Stimulated activated naive CD8-positive, alpha-beta T cell treated with anti-CD3 and anti-CD28 coated beads, Interleukin-15, amount 100 ng/mL, for 72 hours (primary cell): Measurements from ENCODE around the gene ACCSL.

ENCODE experiments used
- ATAC-seq: fragments of 150-1000 bp; cut with Tn5 transposase; 2 replicates; pipeline ENCODE4 v1.10.0; 2021; ENCODE audit warnings: mild to moderate bottlenecking, moderate library complexity
- DNase-seq, 2 donors: peaks; one replicate each; pipeline ENCODE4 v3.0.0; 2021 to 2022
- H3K27ac Mint-ChIP-seq, 2 donors: one replicate each; pipeline ENCODE4 v1.8.0; 2022; ENCODE audit warnings: mild to moderate bottlenecking in 2 of 2, mixed read lengths in 2 of 2, moderate library complexity in 2 of 2
- H3K27me3 Mint-ChIP-seq: one replicate; pipeline ENCODE4 v1.8.0; 2022; ENCODE audit warnings: mixed read lengths
- H3K4me1 Mint-ChIP-seq: one replicate; pipeline ENCODE4 v1.8.0; 2022; ENCODE audit warnings: mild to moderate bottlenecking, mixed read lengths
- H3K4me3 Mint-ChIP-seq, 2 donors: one replicate each; pipeline ENCODE4 v1.8.0; 2022; ENCODE audit warnings: mild to moderate bottlenecking in 2 of 2, mixed read lengths in 2 of 2, moderate library complexity in 1 of 2
- H3K9me3 Mint-ChIP-seq, 2 donors: one replicate each; pipeline ENCODE4 v1.8.0; 2022; ENCODE audit warnings: mixed read lengths in 2 of 2

Gene ACCSL

DNA sequence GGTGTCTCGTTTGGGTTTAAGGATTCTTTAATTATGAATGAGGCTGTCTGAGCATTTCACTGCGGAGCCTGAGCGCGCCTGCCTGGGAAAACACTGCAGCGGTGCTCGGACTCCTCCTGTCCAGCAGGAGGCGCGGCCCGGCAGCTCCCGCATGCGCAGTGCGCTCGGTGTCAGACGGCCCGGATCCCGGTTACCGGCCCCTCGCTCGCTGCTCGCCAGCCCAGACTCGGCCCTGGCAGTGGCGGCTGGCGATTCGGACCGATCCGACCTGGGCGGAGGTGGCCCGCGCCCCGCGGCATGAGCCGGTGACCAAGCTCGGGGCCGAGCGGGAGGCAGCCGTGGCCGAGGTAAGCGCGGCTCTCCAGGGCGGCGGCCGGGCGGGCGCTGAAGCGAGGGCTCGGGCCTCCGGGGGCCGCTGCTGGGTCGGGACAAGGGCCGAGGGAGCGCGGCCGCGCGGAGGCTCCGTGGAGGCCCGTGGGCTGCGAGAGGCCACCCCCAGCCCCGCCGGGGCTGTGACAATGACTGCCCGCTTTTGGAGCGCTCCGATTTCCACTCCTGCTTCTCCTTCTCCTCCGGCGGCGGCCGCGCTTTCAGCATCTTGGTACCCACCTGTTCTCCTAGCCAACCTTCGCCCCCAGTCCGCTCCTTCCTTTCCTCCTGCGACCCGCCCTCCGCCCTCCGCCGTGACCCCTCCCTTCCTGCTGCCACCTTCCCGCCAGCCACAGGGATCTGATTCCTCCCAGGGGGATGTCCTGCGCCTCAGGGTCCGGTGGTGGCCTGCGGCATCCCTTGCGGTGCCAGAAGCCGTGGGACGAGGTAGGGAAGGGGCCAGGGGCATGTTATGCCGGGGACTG lies 48.0 kb downstream of the ACCSL start, which contains the start of gene EXT2:
Gene EXT2, plus strand, starts transcription at position 173 of the 854 bp plus-strand sequence. CDS start 12,035 bp downstream, outside the sequence.
- no peaks in the 10 kb centered on the region for H3K27me3 Mint-ChIP-seq
- peaks cover 42% of the 10 kb centered on the region for H3K4me1 Mint-ChIP-seq
- peak; percentile 92 for ATAC-seq
- H3K4me3 Mint-ChIP-seq, result peak within 1 kb of the TSS; percentile 85 to 90
- H3K27ac Mint-ChIP-seq, result peak within 1 kb of the TSS; percentile 30 to 85
- H3K9me3 Mint-ChIP-seq, result no peaks in the 10 kb centered on the region
- peak; percentile 85 for DNase-seq

DNA sequence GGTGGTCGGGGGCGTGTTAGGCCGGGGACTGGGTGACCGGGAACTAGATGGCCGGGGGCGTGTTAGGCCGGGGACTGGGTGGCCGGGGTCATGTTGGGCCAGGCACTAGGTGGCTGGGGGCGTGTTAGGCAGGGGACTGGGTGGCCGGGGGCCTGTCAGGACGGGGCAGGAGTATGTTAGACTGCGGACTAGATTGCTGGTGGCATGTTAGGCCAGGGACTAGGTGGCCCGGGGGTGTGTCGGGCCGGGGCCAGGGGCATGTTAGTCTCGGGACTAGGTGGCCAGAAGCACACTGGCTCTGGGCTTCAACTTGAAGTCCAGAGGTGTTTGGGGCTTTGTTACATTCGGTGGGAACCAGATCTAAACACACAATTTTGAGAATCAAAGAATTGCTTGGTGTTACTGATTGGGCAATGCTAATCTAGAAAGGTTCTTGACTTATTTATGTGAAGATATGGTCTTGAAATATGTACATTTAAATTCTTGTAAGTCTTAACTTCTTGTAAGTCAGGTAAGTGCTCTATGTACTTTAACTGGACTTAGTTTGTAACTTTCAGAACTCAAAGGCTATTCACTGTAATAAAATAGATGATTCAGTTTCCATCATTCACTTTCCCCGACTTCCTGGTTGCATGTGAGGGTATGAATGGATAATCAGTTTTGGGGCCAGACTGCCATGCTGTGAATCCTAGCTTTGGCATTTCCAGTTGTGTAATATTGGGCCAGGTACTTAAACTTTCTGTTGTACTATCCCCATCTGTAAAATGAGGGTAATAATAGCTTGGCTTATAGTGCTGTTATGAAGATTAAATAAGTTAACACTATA lies 48.8 kb downstream of the ACCSL start:
- DNase-seq (peak in 1 of 2 donors; percentile 18), ATAC-seq (peak; percentile 61)
- Mint-ChIP-seq H3K27me3 (no peaks in the 10 kb centered on the region), H3K9me3 (no peaks in the 10 kb centered on the region), H3K27ac (peak overlapping the region in 1 of 2 donors; percentile 23), H3K4me1 (peaks cover 47% of the 10 kb centered on the region), H3K4me3 (peak overlapping the region; percentile 85 to 90)

DNA sequence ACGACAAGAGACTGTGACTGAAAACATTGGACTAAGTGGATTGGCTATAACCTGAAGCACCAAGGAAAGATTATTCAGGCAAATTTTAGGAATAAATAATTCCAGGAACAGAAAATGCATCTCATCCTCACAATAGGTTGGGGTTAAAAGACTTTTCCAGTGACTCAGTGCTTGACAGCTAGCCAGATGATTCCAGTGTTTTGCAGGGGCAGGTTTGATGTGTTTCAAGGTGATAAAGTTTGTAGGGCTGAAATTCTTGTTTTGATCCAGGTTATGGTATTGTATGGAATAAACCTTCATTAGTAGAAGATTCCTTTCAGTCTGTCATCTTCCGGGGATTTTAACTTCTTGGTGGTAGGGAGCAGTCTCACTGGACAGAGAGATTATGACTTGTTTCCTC lies 50.0 kb downstream of the ACCSL start:
- no peak overlapping the region for H3K4me3 Mint-ChIP-seq
- DNase-seq, result no peak
- no peaks in the 10 kb centered on the region for H3K9me3 Mint-ChIP-seq
- H3K27me3 Mint-ChIP-seq, result no peaks in the 10 kb centered on the region
- no peak overlapping the region for H3K27ac Mint-ChIP-seq
- no peak for ATAC-seq
- H3K4me1 Mint-ChIP-seq, result peaks cover 55% of the 10 kb centered on the region

DNA sequence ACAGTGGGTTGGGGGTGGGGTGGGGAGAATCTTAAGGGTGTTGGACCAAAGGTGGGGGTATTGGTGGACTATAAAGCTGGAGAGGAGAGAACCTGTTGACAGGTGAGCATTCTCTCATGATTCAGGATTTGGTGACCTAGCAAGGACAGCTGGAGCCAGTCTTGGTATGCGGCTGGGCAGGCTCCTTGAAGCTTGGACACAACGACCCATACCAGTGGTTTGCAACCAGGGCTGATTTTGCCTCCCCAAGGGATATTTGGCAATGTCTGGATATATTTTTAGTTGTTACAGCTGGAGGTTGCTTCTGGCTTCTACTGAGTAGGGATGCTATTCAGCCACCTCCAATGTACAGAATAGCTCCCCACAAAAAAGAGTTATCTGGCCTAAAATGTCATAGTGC lies 53.3 kb downstream of the ACCSL start:
- Mint-ChIP-seq H3K27ac (no peak overlapping the region), H3K27me3 (no peaks in the 10 kb centered on the region), H3K4me3 (no peak overlapping the region), H3K4me1 (peaks cover 47% of the 10 kb centered on the region), H3K9me3 (no peaks in the 10 kb centered on the region)
- no peak for DNase-seq
- ATAC-seq, result no peak

DNA sequence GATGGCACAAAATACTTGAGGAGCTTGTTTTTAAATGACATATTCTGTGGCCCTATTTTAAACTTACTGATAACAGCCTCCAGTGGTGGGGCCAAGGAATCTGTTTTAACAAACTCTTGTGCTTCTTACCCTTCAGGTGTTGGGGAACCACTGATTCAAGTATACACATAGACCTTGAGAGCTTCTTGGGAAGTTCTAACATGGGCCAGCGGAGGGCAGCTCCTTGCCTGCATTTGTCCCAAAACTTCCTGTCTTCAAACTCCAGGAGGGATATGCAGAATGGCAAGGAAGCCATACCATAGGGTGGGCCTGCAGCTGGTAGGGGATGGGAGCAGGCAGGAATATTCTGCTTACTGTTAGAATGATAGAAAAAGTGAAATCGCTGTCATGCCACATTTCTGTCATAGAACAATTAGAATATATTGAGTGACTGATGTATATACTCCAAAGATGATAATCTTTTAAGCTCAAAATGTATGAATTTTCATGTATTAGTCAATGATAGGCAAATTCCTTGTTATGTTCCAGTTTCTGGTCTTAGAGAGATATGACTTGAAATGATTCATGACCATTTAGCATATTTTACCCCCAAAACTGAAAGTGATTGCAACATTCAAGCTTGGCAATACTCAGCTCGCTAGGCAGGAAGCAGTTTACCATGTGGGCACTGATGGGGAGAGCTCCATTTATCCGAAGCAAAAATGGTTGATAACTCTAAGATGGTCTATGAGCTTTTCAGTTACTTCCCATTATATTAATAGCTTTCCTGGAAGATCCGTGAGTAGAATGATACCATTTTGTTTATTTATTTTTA lies 56.9 kb downstream of the ACCSL start:
- ATAC-seq, result peak; percentile 77
- peaks cover 28% of the 10 kb centered on the region for H3K4me1 Mint-ChIP-seq
- H3K9me3 Mint-ChIP-seq, result no peaks in the 10 kb centered on the region
- no peaks in the 10 kb centered on the region for H3K27me3 Mint-ChIP-seq
- H3K27ac Mint-ChIP-seq, result no peak overlapping the region
- peak overlapping the region in 1 of 2 donors; percentile 15 for H3K4me3 Mint-ChIP-seq
- no peak for DNase-seq

DNA sequence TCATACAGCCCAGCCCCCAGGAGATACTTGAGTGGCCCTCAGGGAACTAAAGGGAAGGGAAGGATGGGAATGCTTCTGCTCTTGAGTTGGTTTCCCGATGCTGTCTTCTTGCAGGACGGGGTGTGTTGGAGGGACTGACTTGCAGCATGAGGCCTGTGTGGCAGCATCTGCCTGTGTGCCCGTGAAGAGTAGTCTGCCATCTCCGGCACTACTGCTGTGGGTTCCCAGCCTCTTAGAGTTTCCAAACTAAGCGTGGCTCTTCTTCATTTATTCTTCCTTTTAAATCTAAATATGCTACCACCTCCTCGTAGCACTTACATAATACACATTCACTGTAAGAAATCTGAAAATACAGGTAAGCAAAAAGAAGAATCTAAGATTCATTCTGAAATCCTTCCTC lies 60.5 kb downstream of the ACCSL start:
- H3K27ac Mint-ChIP-seq, result peak overlapping the region in 1 of 2 donors; percentile 79
- no peaks in the 10 kb centered on the region for H3K9me3 Mint-ChIP-seq
- peaks cover 21% of the 10 kb centered on the region for H3K4me1 Mint-ChIP-seq
- ATAC-seq, result no peak
- H3K27me3 Mint-ChIP-seq, result no peaks in the 10 kb centered on the region
- no peak for DNase-seq
- no peak overlapping the region for H3K4me3 Mint-ChIP-seq
